Common myeloid progenitor, CD34-positive (primary cell): Measurements from ENCODE around the gene SKIDA1.

Source experiments
- CTCF ChIA-PET: fragments of 350-600 bp; sonication (Branson Sonifier 250); formaldehyde crosslinking; loops from one replicate; lab custom pipeline; 2021; ENCODE audit warnings: antibody characterized with exemption; lab: Charles Lee
- POLR2A ChIA-PET: fragments of 350-600 bp; sonication (Branson Sonifier 250); formaldehyde crosslinking; loops from one replicate; lab custom pipeline; 2021; ENCODE audit warnings: antibody characterized with exemption; lab: Charles Lee
- DNase-seq, 3 donors: peaks; one replicate each; pipeline versions ENCODE4 v3.0.0 to v3.0.0-alpha.2; 2013
- H3K27ac ChIP-seq, 2 experiments: 1 replicate in 1 of 2; 2 replicates in 1 of 2; pipeline ENCODE4 v1.7.0; 2013; ENCODE audit warnings: inconsistent platforms in 2 of 2, low read length in 2 of 2, mild to moderate bottlenecking in 2 of 2, low read depth in 1 of 2, moderate library complexity in 1 of 2; ENCODE audit not compliant: severe bottlenecking in 2 of 2, insufficient read depth in 1 of 2, poor library complexity in 1 of 2
- H3K27me3 ChIP-seq, 5 experiments: replicated peaks in 2 of 5; 1 replicate in 3 of 5; 2 replicates in 2 of 5; pipeline versions ENCODE4 v1.6.1 to v1.7.0; 2013; ENCODE audit warnings: low read length in 4 of 5, mild to moderate bottlenecking in 2 of 5, moderate library complexity in 2 of 5, inconsistent platforms in 1 of 5; ENCODE audit not compliant: insufficient read depth in 5 of 5, control insufficient read depth in 4 of 5
- H3K36me3 ChIP-seq, 4 experiments: 1 replicate in 2 of 4; 2 replicates in 2 of 4; pipeline versions ENCODE4 v1.6.1 to v1.7.0; 2013; ENCODE audit warnings: low read length in 3 of 4, control low read depth in 1 of 4, mild to moderate bottlenecking in 1 of 4; ENCODE audit not compliant: control insufficient read depth in 4 of 4, insufficient read depth in 4 of 4
- H3K4me1 ChIP-seq, 4 experiments: 1 replicate in 3 of 4; 2 replicates in 1 of 4; pipeline versions ENCODE4 v1.6.1 to v1.7.1; 2013; ENCODE audit warnings: low read length in 3 of 4, mild to moderate bottlenecking in 3 of 4, control low read depth in 1 of 4, inconsistent platforms in 1 of 4, moderate library complexity in 1 of 4; ENCODE audit not compliant: control insufficient read depth in 4 of 4, insufficient read depth in 4 of 4; ENCODE audit errors: control extremely low read depth in 1 of 4
- H3K4me3 ChIP-seq, 7 experiments: 1 replicate in 4 of 7; 2 replicates in 3 of 7; pipeline versions ENCODE4 v1.5.1 to v1.7.0; 2013; ENCODE audit warnings: mild to moderate bottlenecking in 7 of 7, low read length in 6 of 7, moderate library complexity in 6 of 7, inconsistent platforms in 2 of 7, low read depth in 2 of 7, control low read depth in 1 of 7; ENCODE audit not compliant: insufficient read depth in 4 of 7, control insufficient read depth in 1 of 7; ENCODE audit errors: extremely low read depth in 1 of 7
- H3K9me3 ChIP-seq, 5 experiments: 1 replicate in 4 of 5; 2 replicates in 1 of 5; pipeline versions ENCODE4 v1.6.1 to v1.7.1; 2013; ENCODE audit warnings: low read length in 4 of 5, mild to moderate bottlenecking in 2 of 5, inconsistent platforms in 1 of 5, low read depth in 1 of 5, moderate library complexity in 1 of 5; ENCODE audit not compliant: control insufficient read depth in 4 of 5, insufficient read depth in 2 of 5; ENCODE audit errors: control extremely low read depth in 1 of 5
- WGBS: methylation state at CpG from one replicate; pipeline ENCODE4 v1.1.5; 2013; ENCODE audit not compliant: insufficient coverage; 5-methylcytosine and 5-hydroxymethylcytosine counted together

Gene SKIDA1

GRCh38 chr10:21514129-21514817, 11.2 kb downstream of the SKIDA1 start:
- Histone ChIP-seq H3K27me3 (no peaks in the 10 kb centered on the region), H3K27ac (no peak overlapping the region), H3K4me1 (peaks cover 19 to 54% (median 35%) of the 10 kb centered on the region in 4 experiments), H3K36me3 (no peaks in the 10 kb centered on the region), H3K4me3 (no peak overlapping the region), H3K9me3 (no peaks in the 10 kb centered on the region)
- no CpG with 5 or more reads among the region's 6 CpGs for WGBS
- CTCF ChIA-PET: interaction anchor here (0.8 to 2.8 kb wide), 3 partner anchors 8 to 16 kb away, joined by 4 to 12 read pairs (median 4); no protein-coding TSS in a partner anchor
- DNase-seq: peak in 1 of 3 donors; percentile 53
- POLR2A ChIA-PET: interaction anchor here (0.6 to 0.8 kb wide), 2 partner anchors 17 to 54 kb away, joined by 3 read pairs; no protein-coding TSS in a partner anchor

- Histone ChIP-seq H3K9me3 (no peaks in the 10 kb centered on the region), H3K4me1 (peaks cover 10 to 45% (median 26%) of the 10 kb centered on the region in 4 experiments), H3K36me3 (no peaks in the 10 kb centered on the region), H3K27me3 (no peaks in the 10 kb centered on the region), H3K4me3 (no peak overlapping the region), H3K27ac (no peak overlapping the region)
- no CpG with 5 or more reads among the region's 1 CpG for WGBS
- CTCF ChIA-PET: no interaction called here
- POLR2A ChIA-PET: no interaction called here
- no peak for DNase-seq
Observed at GRCh38 chr10:21513405-21513788, 12.1 kb downstream of the SKIDA1 start.

- no peaks in the 10 kb centered on the region for H3K27me3 ChIP-seq
- CTCF ChIA-PET: interaction anchor here (3.5 to 7.6 kb wide), 2 partner anchors 12 to 16 kb away, joined by 14 to 51 read pairs; no protein-coding TSS in a partner anchor
Observed at GRCh38 chr10:21512573-21513404, 12.7 kb downstream of the SKIDA1 start.

DNA sequence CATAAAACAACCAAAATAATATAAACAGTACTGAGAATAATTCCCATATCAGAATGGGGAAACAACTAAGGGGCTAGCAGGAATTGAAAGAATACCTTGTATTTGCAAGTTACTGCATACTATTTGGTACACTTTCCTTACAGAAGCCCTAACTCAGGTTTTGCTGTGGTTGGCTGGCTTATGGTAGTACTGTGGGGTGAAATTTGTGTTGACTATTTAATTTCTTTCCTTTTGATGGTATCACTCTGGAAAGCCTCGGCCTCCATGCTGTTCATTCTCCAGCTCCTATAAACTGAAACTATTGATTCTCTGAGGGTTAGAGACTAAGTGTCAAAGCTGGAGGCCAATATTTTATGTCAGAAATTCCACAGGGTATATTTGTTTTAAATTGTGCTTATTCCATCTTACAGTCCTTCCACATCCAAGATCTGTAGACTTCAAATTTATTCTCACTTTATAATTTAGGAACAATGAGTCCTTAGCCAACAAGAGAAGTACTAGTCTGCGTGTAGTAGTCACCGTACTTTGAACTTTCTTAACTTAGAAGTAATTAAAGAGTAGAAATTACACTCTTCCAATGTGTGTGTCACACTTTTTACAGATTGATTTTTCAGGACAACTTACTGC, 13.4 kb downstream of the SKIDA1 start:
- Histone ChIP-seq H3K4me1 (peaks cover 10 to 34% (median 16%) of the 10 kb centered on the region in 4 experiments), H3K27ac (no peak overlapping the region), H3K27me3 (no peaks in the 10 kb centered on the region), H3K4me3 (no peak overlapping the region), H3K36me3 (no peaks in the 10 kb centered on the region), H3K9me3 (no peaks in the 10 kb centered on the region)
- CTCF ChIA-PET: interaction anchor here (3.5 to 7.6 kb wide), 2 partner anchors 11 to 15 kb away, joined by 14 to 51 read pairs; no protein-coding TSS in a partner anchor
- POLR2A ChIA-PET: no interaction called here
- no peak for DNase-seq
- no CpG with 5 or more reads among the region's 3 CpGs for WGBS

More at GRCh38 chr10:21512573-21513404, 12.7 kb downstream of the SKIDA1 start:
- H3K9me3 ChIP-seq: no peaks in the 10 kb centered on the region
- no peak overlapping the region for H3K27ac ChIP-seq
- no peak for DNase-seq
- H3K4me1 ChIP-seq: peaks cover 10 to 40% (median 20%) of the 10 kb centered on the region in 4 experiments
- WGBS: no CpG with 5 or more reads among the region's 2 CpGs
- POLR2A ChIA-PET: no interaction called here
- no peak overlapping the region for H3K4me3 ChIP-seq
- no peaks in the 10 kb centered on the region for H3K36me3 ChIP-seq

- CTCF ChIA-PET: interaction anchor here (3.5 to 7.6 kb wide), 2 partner anchors 10 to 14 kb away, joined by 14 to 51 read pairs; no protein-coding TSS in a partner anchor
Observed at GRCh38 chr10:21511095-21511570, 14.3 kb downstream of the SKIDA1 start.

GRCh38 chr10:21510241-21511094, 15.0 kb downstream of the SKIDA1 start:
- peaks cover 4 to 37% (median 14%) of the 10 kb centered on the region in 4 experiments for H3K4me1 ChIP-seq
- H3K36me3 ChIP-seq: no peaks in the 10 kb centered on the region
- H3K27ac ChIP-seq: no peak overlapping the region
- WGBS: 3% methylated on average over 25 of the region's 39 CpGs
- DNase-seq: peak in 2 of 3 donors; percentile 47 to 61
- POLR2A ChIA-PET: interaction anchor here (0.8 kb wide), 1 partner anchor 16 kb away, joined by 5 read pairs; no protein-coding TSS in a partner anchor
- H3K9me3 ChIP-seq: no peaks in the 10 kb centered on the region
- CTCF ChIA-PET: interaction anchor here (0.9 to 7.6 kb wide), 3 partner anchors 9 to 15 kb away, joined by 4 to 51 read pairs (median 14); partner anchors contain the start of gene SKIDA1
- peak overlapping the region in 6 of 7 experiments; percentile 15 to 74 (median 45) for H3K4me3 ChIP-seq
- H3K27me3 ChIP-seq: no peaks in the 10 kb centered on the region

More at GRCh38 chr10:21511095-21511570, 14.3 kb downstream of the SKIDA1 start:
- Histone ChIP-seq H3K36me3 (no peaks in the 10 kb centered on the region), H3K27me3 (no peaks in the 10 kb centered on the region), H3K9me3 (no peaks in the 10 kb centered on the region), H3K27ac (no peak overlapping the region), H3K4me1 (peaks cover 10 to 38% (median 18%) of the 10 kb centered on the region in 4 experiments), H3K4me3 (peak overlapping the region in 3 of 7 experiments; percentile 56 to 74 (median 64))
- WGBS: no CpG with 5 or more reads among the region's 2 CpGs
- POLR2A ChIA-PET: no interaction called here
- no peak for DNase-seq
